Pancreas (tissue), 10 donors: ENCODE data around the gene DDB1. TPM values are rescaled to one million over a fixed set of nuclear protein-coding genes. Genes with fewer than 3 reads are reported as not detected.

Source experiments
- ATAC-seq, 4 donors: fragments of 200-7000 bp; cut with Tn5 transposase; one replicate each; pipeline versions ENCODE4 v1.8.0 to v1.9.1; 2020; ENCODE audit warnings: mild to moderate bottlenecking in 4 of 4, moderate library complexity in 4 of 4
- DNase-seq, 6 donors: peaks; one replicate each; pipeline ENCODE4 v3.0.0-alpha.2; 2020
- FAIRE-seq: peaks from 2 replicates; lab custom pipeline; 2012; peaks lifted over from hg19 to GRCh38; lab: Jason Lieb, UNC
- H3K27ac ChIP-seq, 4 donors: fragments of 200-600 bp; sonication (generic); 1 replicate in 3 of 4; 2 replicates in 1 of 4; pipeline versions ENCODE4 v1.5.0 to v1.8.0; 2020
- H3K27me3 ChIP-seq, 4 donors: fragments of 200-600 bp; one replicate each; pipeline ENCODE4 v1.8.0; 2021
- H3K36me3 ChIP-seq, 3 donors: fragments of 200-600 bp; sonication (generic) in 1 of 3; one replicate each; pipeline versions ENCODE4 v1.5.0 to v1.8.0; 2020 to 2021
- H3K4me1 ChIP-seq, 3 donors: fragments of 200-600 bp; one replicate each; pipeline ENCODE4 v1.8.0; 2021
- H3K4me3 ChIP-seq, 4 donors: fragments of 200-600 bp; sonication (generic) in 2 of 4; one replicate each; pipeline versions ENCODE4 v1.5.0 to v1.8.0; 2020 to 2021
- H3K9me3 ChIP-seq, 4 donors: fragments of 200-600 bp; one replicate each; pipeline ENCODE4 v1.8.0; 2021
- WGBS, 2 donors: extraction: QIAGEN DNeasy Blood & Tissue Kit; methylation state at CpG; one replicate each; pipeline ENCODE4 v1.1.7; 2013; 5-methylcytosine and 5-hydroxymethylcytosine counted together
- intact Hi-C, 3 donors: fragments of 100-400 bp; cut with DNase I; formaldehyde crosslinking; loops; one replicate each; pipeline versions ENCODE4 v1.11.1 to v1.14.2; 2022
- polyA plus RNA-seq, 2 donors: library from polyadenylated mRNA; stranded (reverse); fragments of 200-250 nt; gene quantifications; one replicate each; pipeline ENCODE4 v1.2.3, GENCODE V29; 2013
- total RNA-seq, 6 donors: library from RNA; stranded (reverse); fragmentation: NEBNext Ultra II Directional in 4 of 6; extraction: Animal tissue kit (Norgen Biotek cat#: 25700) in 4 of 6; gene quantifications; one replicate each; pipeline versions ENCODE4 v1.2.1 to v1.2.4, GENCODE V29; 2021 to 2023
- TF ChIP-seq, protein P1 (sequence below), 4 donors: fragments of 200-600 bp; sonication (generic) in 3 of 4; IDR thresholded peaks; one replicate each; pipeline versions ENCODE4 v1.5.0 to v1.8.0; 2021; ENCODE audit warnings: antibody characterized with exemption in 4 of 4
- donor health status: healthy with polysubstance abuse.
- donor health status: DM: no; HTN: no; CAD: no; lungs with moderate emphysema.
- donor health status: DM: no; HTN: no; CAD: no.
- donor health status: control.
- donor health status: control.
- donor health status: Bipolar disorder and iron deficiency.
- donor health status: DM: yes; HTN: yes; CAD: no.
- donor health status: DM: no; HTN: no; CAD: no.
- donor health status: DM: no; HTN: no; CAD: no.
- donor health status: DM: yes; HTN: yes; CAD: no.

The DDB1 gene
- total and polyA plus RNA-seq, 8 donors, result 50.9 to 84.4 (median 74.5) TPM

GRCh38 chr11:61293867-61294716 is 38.8 kb downstream of the DDB1 start:
- DNase-seq (peak in 4 of 6 donors; percentile 34 to 81 (median 62)), FAIRE-seq (no peak), ATAC-seq (peak; percentile 58 to 73 (median 70))
- Histone ChIP-seq H3K27me3 (no peaks in the 10 kb centered on the region), H3K4me3 (peak overlapping the region; percentile 29 to 70 (median 44)), H3K9me3 (no peaks in the 10 kb centered on the region), H3K4me1 (peaks cover 4 to 7% (median 5%) of the 10 kb centered on the region in 3 donors), H3K27ac (no peak overlapping the region), H3K36me3 (no peaks in the 10 kb centered on the region)
- TF ChIP-seq, protein P1, sequence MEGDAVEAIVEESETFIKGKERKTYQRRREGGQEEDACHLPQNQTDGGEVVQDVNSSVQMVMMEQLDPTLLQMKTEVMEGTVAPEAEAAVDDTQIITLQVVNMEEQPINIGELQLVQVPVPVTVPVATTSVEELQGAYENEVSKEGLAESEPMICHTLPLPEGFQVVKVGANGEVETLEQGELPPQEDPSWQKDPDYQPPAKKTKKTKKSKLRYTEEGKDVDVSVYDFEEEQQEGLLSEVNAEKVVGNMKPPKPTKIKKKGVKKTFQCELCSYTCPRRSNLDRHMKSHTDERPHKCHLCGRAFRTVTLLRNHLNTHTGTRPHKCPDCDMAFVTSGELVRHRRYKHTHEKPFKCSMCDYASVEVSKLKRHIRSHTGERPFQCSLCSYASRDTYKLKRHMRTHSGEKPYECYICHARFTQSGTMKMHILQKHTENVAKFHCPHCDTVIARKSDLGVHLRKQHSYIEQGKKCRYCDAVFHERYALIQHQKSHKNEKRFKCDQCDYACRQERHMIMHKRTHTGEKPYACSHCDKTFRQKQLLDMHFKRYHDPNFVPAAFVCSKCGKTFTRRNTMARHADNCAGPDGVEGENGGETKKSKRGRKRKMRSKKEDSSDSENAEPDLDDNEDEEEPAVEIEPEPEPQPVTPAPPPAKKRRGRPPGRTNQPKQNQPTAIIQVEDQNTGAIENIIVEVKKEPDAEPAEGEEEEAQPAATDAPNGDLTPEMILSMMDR (IDR thresholded peaks at IDR 0.05), result no peak
- 1 to 2% methylated on average over 56 to 60 of the region's 60 CpGs for WGBS, 2 donors
- intact Hi-C loops, result no loop called here

DNA sequence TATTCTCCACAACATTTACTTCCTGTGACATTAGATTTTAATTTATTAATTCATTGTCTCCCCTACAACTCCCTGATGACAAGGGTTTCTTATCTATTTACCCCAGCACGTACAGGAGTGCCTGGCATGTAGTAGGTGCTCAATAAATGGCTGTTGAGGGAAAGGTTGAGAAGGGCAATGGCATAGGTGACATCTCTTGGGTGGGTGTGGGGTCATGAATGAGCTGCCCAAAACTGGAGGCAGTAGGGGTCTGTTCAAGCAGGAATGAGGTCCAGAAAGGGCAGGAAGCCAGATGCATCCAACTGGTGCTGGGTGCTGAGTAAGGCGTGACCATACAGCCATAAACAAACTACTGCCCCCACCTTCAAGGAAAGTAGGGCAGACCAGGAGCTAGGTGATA is 40.5 kb downstream of the DDB1 start:
- 82 to 96% methylated on average over 2 of the region's 2 CpGs for WGBS, 2 donors
- H3K27me3 ChIP-seq, result no peaks in the 10 kb centered on the region
- FAIRE-seq (no peak), DNase-seq (no peak), ATAC-seq (no peak)
- H3K4me1 ChIP-seq, result peaks cover 4 to 7% (median 5%) of the 10 kb centered on the region in 3 donors
- TF ChIP-seq, protein P1 (IDR thresholded peaks at IDR 0.05), result no peak
- no peak overlapping the region for H3K4me3 ChIP-seq
- intact Hi-C loops, result no loop called here
- no peak overlapping the region for H3K27ac ChIP-seq
- no peaks in the 10 kb centered on the region for H3K9me3 ChIP-seq
- no peaks in the 10 kb centered on the region for H3K36me3 ChIP-seq

GRCh38 chr11:61290905-61291690 is 41.8 kb downstream of the DDB1 start:
- Histone ChIP-seq H3K27ac (no peak overlapping the region), H3K9me3 (no peaks in the 10 kb centered on the region), H3K36me3 (no peaks in the 10 kb centered on the region), H3K4me1 (peaks cover 3 to 5% (median 4%) of the 10 kb centered on the region in 3 donors), H3K4me3 (no peak overlapping the region), H3K27me3 (no peaks in the 10 kb centered on the region)
- TF ChIP-seq, protein P1 (IDR thresholded peaks at IDR 0.05), result no peak
- WGBS, 2 donors, result 79 to 90% methylated on average over 12 of the region's 12 CpGs
- FAIRE-seq (no peak), DNase-seq (no peak), ATAC-seq (no peak)
- intact Hi-C loops, result no loop called here

- Histone ChIP-seq H3K9me3 (no peaks in the 10 kb centered on the region), H3K4me3 (no peak overlapping the region), H3K4me1 (no peaks in the 10 kb centered on the region), H3K27ac (no peak overlapping the region), H3K27me3 (no peaks in the 10 kb centered on the region), H3K36me3 (no peaks in the 10 kb centered on the region)
- no peak for FAIRE-seq
- ATAC-seq, result no peak
- TF ChIP-seq, protein P1 (IDR thresholded peaks at IDR 0.05), result no peak
- 81 to 86% methylated on average over 14 of the region's 14 CpGs for WGBS, 2 donors
- intact Hi-C loops, result no loop called here
- DNase-seq, result no peak
Measured at GRCh38 chr11:61287338-61287977, 45.4 kb downstream of the DDB1 start.
